ENCODE results near the gene GNLY.

GNLY gene

GRCh38 chr2:85730686-85731230, 36.6 kb downstream of the GNLY start:
- no peak for TF ChIP-seq CTCF (IDR thresholded peaks at IDR 0.05; ENCODE audit: low read depth, low read length)
- no peak for TF ChIP-seq MAX (IDR thresholded peaks at IDR 0.05; ENCODE audit: low read depth, low read length)
- no peak for TF ChIP-seq POLR2A (IDR thresholded peaks at IDR 0.05; ENCODE audit: extremely low read depth, insufficient read length)
- no peak for TF ChIP-seq MYC (IDR thresholded peaks at IDR 0.05; ENCODE audit: low read depth, low read length)
- DNase-seq (ENCODE audit: low read depth), result no peak
- no peak overlapping the region for H3K4me3 ChIP-seq (ENCODE audit: low read depth, low read length)

GRCh38 chr2:85731606-85732005, 37.4 kb downstream of the GNLY start:
- TF ChIP-seq CTCF (IDR thresholded peaks at IDR 0.05; ENCODE audit: low read depth, low read length), result no peak
- TF ChIP-seq MYC (IDR thresholded peaks at IDR 0.05; ENCODE audit: low read depth, low read length), result no peak
- TF ChIP-seq POLR2A (IDR thresholded peaks at IDR 0.05; ENCODE audit: extremely low read depth, insufficient read length), result no peak
- no peak for TF ChIP-seq MAX (IDR thresholded peaks at IDR 0.05; ENCODE audit: low read depth, low read length)
- no peak for DNase-seq (ENCODE audit: low read depth)
- no peak overlapping the region for H3K4me3 ChIP-seq (ENCODE audit: low read depth, low read length)

GRCh38 chr2:85732467-85733120, 38.4 kb downstream of the GNLY start:
- TF ChIP-seq CTCF (IDR thresholded peaks at IDR 0.05; ENCODE audit: low read depth, low read length) (no peak), MYC (IDR thresholded peaks at IDR 0.05; ENCODE audit: low read depth, low read length) (no peak), POLR2A (IDR thresholded peaks at IDR 0.05; ENCODE audit: extremely low read depth, insufficient read length) (no peak), MAX (IDR thresholded peaks at IDR 0.05; ENCODE audit: low read depth, low read length) (no peak)
- no peak overlapping the region for H3K4me3 ChIP-seq (ENCODE audit: low read depth, low read length)
- no peak for DNase-seq (ENCODE audit: low read depth)

- H3K4me3 ChIP-seq (ENCODE audit: low read depth, low read length), result no peak overlapping the region
- DNase-seq (ENCODE audit: low read depth), result no peak
- TF ChIP-seq MAX (IDR thresholded peaks at IDR 0.05; ENCODE audit: low read depth, low read length) (no peak), POLR2A (IDR thresholded peaks at IDR 0.05; ENCODE audit: extremely low read depth, insufficient read length) (no peak), MYC (IDR thresholded peaks at IDR 0.05; ENCODE audit: low read depth, low read length) (no peak), CTCF (IDR thresholded peaks at IDR 0.05; ENCODE audit: low read depth, low read length) (no peak)
Observed at GRCh38 chr2:85733121-85733960, 39.2 kb downstream of the GNLY start.

GRCh38 chr2:85734015-85734414, 39.9 kb downstream of the GNLY start:
- H3K4me3 ChIP-seq (ENCODE audit: low read depth, low read length), result no peak overlapping the region
- TF ChIP-seq MYC (IDR thresholded peaks at IDR 0.05; ENCODE audit: low read depth, low read length) (no peak), POLR2A (IDR thresholded peaks at IDR 0.05; ENCODE audit: extremely low read depth, insufficient read length) (no peak), CTCF (IDR thresholded peaks at IDR 0.05; ENCODE audit: low read depth, low read length) (no peak), MAX (IDR thresholded peaks at IDR 0.05; ENCODE audit: low read depth, low read length) (no peak)
- no peak for DNase-seq (ENCODE audit: low read depth)
